DOHH2 (cell line): ENCODE measurements around the gene GATB.

Source experiments
- CTCF ChIP-seq: fragments of 200-600 bp; sonication (generic); IDR thresholded peaks from one replicate; pipeline ENCODE4 v1.5.1; 2014; ENCODE audit warnings: antibody characterized with exemption, mild to moderate bottlenecking, low read depth, low read length; ENCODE audit not compliant: poor library complexity, severe bottlenecking
- EZH2phosphoT487 ChIP-seq: fragments of 200-600 bp; sonication (generic); IDR thresholded peaks from 2 replicates; pipeline ENCODE4 v1.6.1; 2017; ENCODE audit warnings: borderline replicate concordance, mild to moderate bottlenecking, antibody characterized with exemption, low read length, moderate library complexity, mixed read lengths

DNA sequence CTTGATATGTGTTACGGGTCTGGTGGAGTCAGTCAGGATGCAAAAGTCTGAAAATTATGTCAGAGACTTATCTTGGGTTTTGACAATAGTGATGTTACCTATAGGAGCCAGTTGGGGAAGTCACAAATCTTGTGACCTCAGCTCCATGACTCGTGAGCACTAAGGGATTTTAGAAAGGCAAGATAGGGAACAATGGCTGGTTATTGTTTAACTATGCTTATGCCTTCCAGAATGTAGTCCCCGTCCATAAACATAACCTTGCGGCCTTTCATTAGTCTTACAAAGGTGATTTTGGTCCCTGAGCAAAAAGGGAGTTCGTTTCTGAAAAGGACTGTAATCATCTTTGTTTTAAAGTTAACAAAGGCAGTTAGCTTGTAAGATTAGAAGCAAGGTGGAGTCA is 23.9 kb upstream of the GATB start:
- TF ChIP-seq EZH2phosphoT487 (no peak), CTCF (no peak)
